ENCODE measurements around the gene CCDC88B.

DNA sequence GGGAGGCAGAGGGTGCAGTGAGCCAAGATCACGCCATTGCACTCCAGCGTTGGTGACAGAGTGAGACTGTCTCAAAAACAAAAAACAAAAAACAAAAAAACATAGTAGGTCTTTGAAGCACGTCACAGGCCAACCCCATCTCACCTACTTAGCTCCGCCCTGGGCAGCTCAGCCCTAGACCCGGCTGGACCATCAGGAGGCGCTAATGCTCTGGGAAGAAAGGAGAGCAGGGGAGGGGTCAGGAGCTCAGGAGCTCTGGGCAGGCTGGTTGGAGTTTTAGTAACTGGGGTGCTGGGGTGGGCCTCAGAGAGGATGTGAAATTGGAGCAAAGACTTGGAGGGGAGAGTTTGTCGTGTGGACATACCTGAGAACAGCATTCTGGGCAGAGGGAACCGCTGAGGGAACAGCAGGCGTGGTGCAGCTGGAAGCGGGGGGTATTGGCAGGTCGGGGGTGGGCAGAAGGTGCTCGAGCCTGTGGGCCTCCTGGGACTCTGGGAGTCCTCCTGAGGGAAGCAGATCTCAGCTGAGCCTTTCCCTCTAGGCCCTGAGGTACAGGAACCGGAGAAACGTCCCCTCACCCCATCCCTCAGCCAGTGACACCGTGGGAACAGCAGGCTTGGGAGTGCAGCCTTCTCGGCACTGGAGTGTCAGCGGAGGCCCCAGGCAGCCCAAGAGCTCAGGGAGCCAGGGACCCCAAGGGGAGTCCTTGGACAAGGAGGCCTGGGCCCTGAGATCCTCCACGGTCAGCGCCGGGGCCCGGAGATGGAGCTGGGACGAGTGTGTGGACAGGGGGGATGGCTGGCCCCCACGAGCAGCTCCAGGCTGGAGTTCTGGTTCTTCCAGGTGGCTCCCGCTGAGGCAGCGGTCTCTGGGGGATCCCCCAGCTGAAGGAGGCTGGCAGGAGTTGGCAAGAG is 16.8 kb downstream of the CCDC88B start:
- no peak for TF ChIP-seq POLR2AphosphoS5 (IDR thresholded peaks at IDR 0.05; ENCODE audit: insufficient read depth in 1 of 2, low read depth in 1 of 2)
- TF ChIP-seq, protein P1, sequence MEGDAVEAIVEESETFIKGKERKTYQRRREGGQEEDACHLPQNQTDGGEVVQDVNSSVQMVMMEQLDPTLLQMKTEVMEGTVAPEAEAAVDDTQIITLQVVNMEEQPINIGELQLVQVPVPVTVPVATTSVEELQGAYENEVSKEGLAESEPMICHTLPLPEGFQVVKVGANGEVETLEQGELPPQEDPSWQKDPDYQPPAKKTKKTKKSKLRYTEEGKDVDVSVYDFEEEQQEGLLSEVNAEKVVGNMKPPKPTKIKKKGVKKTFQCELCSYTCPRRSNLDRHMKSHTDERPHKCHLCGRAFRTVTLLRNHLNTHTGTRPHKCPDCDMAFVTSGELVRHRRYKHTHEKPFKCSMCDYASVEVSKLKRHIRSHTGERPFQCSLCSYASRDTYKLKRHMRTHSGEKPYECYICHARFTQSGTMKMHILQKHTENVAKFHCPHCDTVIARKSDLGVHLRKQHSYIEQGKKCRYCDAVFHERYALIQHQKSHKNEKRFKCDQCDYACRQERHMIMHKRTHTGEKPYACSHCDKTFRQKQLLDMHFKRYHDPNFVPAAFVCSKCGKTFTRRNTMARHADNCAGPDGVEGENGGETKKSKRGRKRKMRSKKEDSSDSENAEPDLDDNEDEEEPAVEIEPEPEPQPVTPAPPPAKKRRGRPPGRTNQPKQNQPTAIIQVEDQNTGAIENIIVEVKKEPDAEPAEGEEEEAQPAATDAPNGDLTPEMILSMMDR (IDR thresholded peaks at IDR 0.05): no peak
